GM18867 (cell line): ENCODE results near the gene PLEKHN1.
"Not testable (repeated sequence)": the region's sequence is repeated elsewhere in the genome, so short reads cannot be mapped to it uniquely, and the experiment has no call there.

Experiments used
- ATAC-seq: cut with Tn5 transposase; IDR thresholded peaks from one replicate; pipeline ENCODE4 v1.9.1; 2021; ENCODE audit warnings: mild to moderate bottlenecking, moderate library complexity; ENCODE audit not compliant: unreplicated experiment

The PLEKHN1 gene

GRCh38 chr1:991275-991674 lies 25.0 kb downstream of the PLEKHN1 start:
- not testable (repeated sequence) for ATAC-seq

GRCh38 chr1:991895-992294 lies 25.6 kb downstream of the PLEKHN1 start:
- no peak for ATAC-seq

GRCh38 chr1:992362-992761 lies 26.1 kb downstream of the PLEKHN1 start:
- ATAC-seq, result no peak

- no peak for ATAC-seq
These were observed 27.2 kb downstream of the PLEKHN1 start for GRCh38 chr1:993379-993995.

- not testable (repeated sequence) for ATAC-seq
These were observed 28.3 kb downstream of the PLEKHN1 start for GRCh38 chr1:994546-994945.

- no peak for ATAC-seq
These were observed 29.7 kb downstream of the PLEKHN1 start for GRCh38 chr1:995665-996633.

GRCh38 chr1:996851-997712 lies 30.8 kb downstream of the PLEKHN1 start:
- no peak for ATAC-seq

- no peak for ATAC-seq
These were observed 31.4 kb downstream of the PLEKHN1 start for GRCh38 chr1:997713-997992.

- ATAC-seq, result no peak
These were observed 31.9 kb downstream of the PLEKHN1 start for GRCh38 chr1:997993-998744.

GRCh38 chr1:998745-998994 lies 32.4 kb downstream of the PLEKHN1 start:
- no peak for ATAC-seq

- ATAC-seq, result no peak
These were observed 32.9 kb downstream of the PLEKHN1 start for GRCh38 chr1:998995-999724.

GRCh38 chr1:999725-1000356 lies 33.6 kb downstream of the PLEKHN1 start, which contains the start of gene HES4:
Gene HES4 (minus strand): TSS chr1:1000097. CDS start chr1:999973, 124 bp downstream.
- no peak for ATAC-seq

GRCh38 chr1:1000357-1001056 lies 34.2 kb downstream of the PLEKHN1 start:
- ATAC-seq, result no peak

- no peak for ATAC-seq
These were observed 34.9 kb downstream of the PLEKHN1 start for GRCh38 chr1:1001057-1001783.

GRCh38 chr1:1003618-1004419 lies 37.5 kb downstream of the PLEKHN1 start:
- no peak for ATAC-seq

GRCh38 chr1:1004420-1004779 lies 38.1 kb downstream of the PLEKHN1 start:
- ATAC-seq, result no peak

- no peak for ATAC-seq
These were observed 38.8 kb downstream of the PLEKHN1 start for GRCh38 chr1:1004780-1005697.
